Measurements from ENCODE around the gene MAN2B2.

The MAN2B2 gene

GRCh38 chr4:6546681-6547447 lies 28.1 kb upstream of the MAN2B2 start:
- DNase-seq: peak; percentile 31 to 46

- DNase-seq: no peak
These were observed 26.6 kb upstream of the MAN2B2 start for GRCh38 chr4:6548201-6548881.

GRCh38 chr4:6548882-6549230 lies 26.1 kb upstream of the MAN2B2 start:
- DNase-seq: no peak

- no peak for DNase-seq
These were observed 25.5 kb upstream of the MAN2B2 start for GRCh38 chr4:6549445-6549844.

GRCh38 chr4:6549890-6550620 lies 24.9 kb upstream of the MAN2B2 start:
- no peak for DNase-seq

- no peak for DNase-seq
These were observed 24.2 kb upstream of the MAN2B2 start for GRCh38 chr4:6550821-6551220.

GRCh38 chr4:6551660-6552059 lies 23.3 kb upstream of the MAN2B2 start:
- no peak for DNase-seq

GRCh38 chr4:6555519-6555918 lies 19.5 kb upstream of the MAN2B2 start:
- DNase-seq: no peak

- no peak for DNase-seq
These were observed 18.7 kb upstream of the MAN2B2 start for GRCh38 chr4:6556263-6556662.

GRCh38 chr4:6557185-6557584 lies 17.8 kb upstream of the MAN2B2 start:
- no peak for DNase-seq

GRCh38 chr4:6557856-6558255 lies 17.1 kb upstream of the MAN2B2 start:
- no peak for DNase-seq

GRCh38 chr4:6560416-6561172 lies 14.4 kb upstream of the MAN2B2 start:
- DNase-seq: no peak

GRCh38 chr4:6561173-6561516 lies 13.8 kb upstream of the MAN2B2 start:
- no peak for DNase-seq

- no peak for DNase-seq
These were observed 13.2 kb upstream of the MAN2B2 start for GRCh38 chr4:6561706-6562371.

GRCh38 chr4:6562931-6563901 lies 11.8 kb upstream of the MAN2B2 start:
- no peak for DNase-seq

GRCh38 chr4:6563935-6564645 lies 10.9 kb upstream of the MAN2B2 start:
- DNase-seq: no peak

GRCh38 chr4:6565691-6566390 lies 9.1 kb upstream of the MAN2B2 start:
- DNase-seq: no peak

- no peak for DNase-seq
These were observed 8.4 kb upstream of the MAN2B2 start for GRCh38 chr4:6566391-6567190.

GRCh38 chr4:6567218-6567617 lies 7.8 kb upstream of the MAN2B2 start:
- no peak for DNase-seq

Data from CD4-positive, alpha-beta T cell treated with Interleukin-1 beta for 1 hour (primary cell).